Naive thymus-derived CD8-positive, alpha-beta T cell (primary cell): ENCODE measurements around the gene RTRAF. TPM values are rescaled to one million over a fixed set of nuclear protein-coding genes. Genes with fewer than 3 reads are reported as not detected.
A peak's percentile ranks its signal among the peaks of the same experiment; 100 is the strongest.

Experiments
- ATAC-seq, 2 donors: fragments of 150-1000 bp; cut with Tn5 transposase in 1 of 2; sonication (Bioruptor Pico), chemical (Tn5 transposase) in 1 of 2; 1 replicate in 1 of 2; 2 replicates in 1 of 2; pipeline ENCODE4 v1.10.0; 2021; ENCODE audit warnings: mild to moderate bottlenecking in 2 of 2, moderate library complexity in 2 of 2
- POLR2A ChIA-PET: fragments of 350-600 bp; sonication (Branson Sonifier 250); formaldehyde crosslinking; loops from one replicate; lab custom pipeline; 2021; ENCODE audit warnings: antibody characterized with exemption; lab: Charles Lee
- DNase-seq, 10 donors: peaks; one replicate each; pipeline versions ENCODE4 v3.0.0 to v3.0.0-alpha.2; 2020 to 2022
- H3K27ac Mint-ChIP-seq, 10 donors: one replicate each; pipeline ENCODE4 v1.8.0; 2020 to 2022; ENCODE audit warnings: mild to moderate bottlenecking in 10 of 10, mixed read lengths in 10 of 10, moderate library complexity in 4 of 10, inconsistent platforms in 1 of 10
- H3K27me3 Mint-ChIP-seq, 5 donors: one replicate each; pipeline ENCODE4 v1.8.0; 2021 to 2022; ENCODE audit warnings: mixed read lengths in 5 of 5
- H3K36me3 Mint-ChIP-seq, 3 donors: one replicate each; pipeline ENCODE4 v1.8.0; 2020 to 2022; ENCODE audit warnings: mixed read lengths in 3 of 3, mild to moderate bottlenecking in 2 of 3, inconsistent platforms in 1 of 3
- H3K4me1 Mint-ChIP-seq, 4 donors: one replicate each; pipeline ENCODE4 v1.8.0; 2021 to 2022; ENCODE audit warnings: mixed read lengths in 4 of 4
- H3K4me3 Mint-ChIP-seq, 10 donors: one replicate each; pipeline ENCODE4 v1.8.0; 2020 to 2022; ENCODE audit warnings: mild to moderate bottlenecking in 10 of 10, mixed read lengths in 10 of 10, moderate library complexity in 6 of 10, inconsistent platforms in 1 of 10
- H3K9me3 Mint-ChIP-seq, 9 donors: one replicate each; pipeline ENCODE4 v1.8.0; 2020 to 2022; ENCODE audit warnings: mixed read lengths in 9 of 9, mild to moderate bottlenecking in 3 of 9, inconsistent platforms in 1 of 9, moderate library complexity in 1 of 9
- polyA plus RNA-seq, 3 donors: library from polyadenylated mRNA; unstranded; fragments of 300-500 nt; fragmentation: Illumina TruSeq; gene quantifications; one replicate each; pipeline ENCODE4 v1.2.3, GENCODE V29; 2021
- total RNA-seq, 8 experiments: library from RNA in 2 of 8; stranded (reverse) in 2 of 8; gene quantifications; one replicate each; pipeline ENCODE4 v1.2.3 and lab custom pipeline; 2021 to 2026

RTRAF gene
- total and polyA plus RNA-seq, 5 experiments from 2014 or later = 105 to 231 (median 166) TPM

- Mint-ChIP-seq H3K4me3 (no peak overlapping the region), H3K4me1 (peaks cover 16 to 36% (median 23%) of the 10 kb centered on the region in 4 donors), H3K27me3 (no peaks in the 10 kb centered on the region), H3K9me3 (no peaks in the 10 kb centered on the region), H3K36me3 (peaks cover 0 to 46% (median 15%) of the 10 kb centered on the region in 3 donors), H3K27ac (peak overlapping the region in 7 of 10 donors; percentile 21 to 89 (median 38))
- DNase-seq = no peak
- POLR2A ChIA-PET = interaction anchor here (0.7 kb wide), 1 partner anchor 92 kb away, joined by 7 read pairs; no protein-coding TSS in a partner anchor
- no peak for ATAC-seq
These were observed 21.8 kb upstream of the RTRAF start for GRCh38 chr14:51967521-51967920.

- Mint-ChIP-seq H3K9me3 (no peaks in the 10 kb centered on the region), H3K27me3 (no peaks in the 10 kb centered on the region), H3K4me3 (no peak overlapping the region), H3K4me1 (peaks cover 0 to 16% (median 11%) of the 10 kb centered on the region in 4 donors), H3K27ac (peak overlapping the region in 9 of 10 donors; percentile 24 to 87 (median 73)), H3K36me3 (peaks cover 0 to 40% (median 9%) of the 10 kb centered on the region in 3 donors)
- DNase-seq (no peak), ATAC-seq (peak; percentile 37 to 74)
- POLR2A ChIA-PET = interaction anchor here (1.1 kb wide), 1 partner anchor 123 kb away, joined by 4 read pairs; no protein-coding TSS in a partner anchor
These were observed 19.4 kb upstream of the RTRAF start for GRCh38 chr14:51969852-51970540.

GRCh38 chr14:51972566-51972965 lies 16.8 kb upstream of the RTRAF start:
- no peaks in the 10 kb centered on the region for H3K9me3 Mint-ChIP-seq
- peaks cover 0 to 12% (median 9%) of the 10 kb centered on the region in 4 donors for H3K4me1 Mint-ChIP-seq
- H3K27ac Mint-ChIP-seq = peak overlapping the region in 6 of 10 donors; percentile 18 to 88 (median 32)
- POLR2A ChIA-PET = no interaction called here
- DNase-seq (no peak), ATAC-seq (no peak)
- peaks cover 0 to 18% (median 0%) of the 10 kb centered on the region in 3 donors for H3K36me3 Mint-ChIP-seq
- H3K4me3 Mint-ChIP-seq = peak overlapping the region in 1 of 10 donors; percentile 3
- no peaks in the 10 kb centered on the region for H3K27me3 Mint-ChIP-seq

GRCh38 chr14:51977075-51977474 lies 12.3 kb upstream of the RTRAF start:
- H3K27me3 Mint-ChIP-seq = peaks cover 0 to 5% (median 0%) of the 10 kb centered on the region in 5 donors
- no peaks in the 10 kb centered on the region for H3K9me3 Mint-ChIP-seq
- peak overlapping the region in 1 of 10 donors; percentile 14 for H3K27ac Mint-ChIP-seq
- DNase-seq (no peak), ATAC-seq (no peak)
- peaks cover 2 to 15% (median 7%) of the 10 kb centered on the region in 4 donors for H3K4me1 Mint-ChIP-seq
- H3K4me3 Mint-ChIP-seq = no peak overlapping the region
- H3K36me3 Mint-ChIP-seq = no peaks in the 10 kb centered on the region
- POLR2A ChIA-PET = no interaction called here

- Mint-ChIP-seq H3K36me3 (no peaks in the 10 kb centered on the region), H3K4me1 (peaks cover 0 to 9% (median 6%) of the 10 kb centered on the region in 4 donors), H3K4me3 (no peak overlapping the region), H3K9me3 (no peaks in the 10 kb centered on the region), H3K27ac (no peak overlapping the region), H3K27me3 (peaks cover 0 to 5% (median 0%) of the 10 kb centered on the region in 5 donors)
- DNase-seq (no peak), ATAC-seq (no peak)
- POLR2A ChIA-PET = interaction anchor here (0.9 to 1.3 kb wide), 2 partner anchors 104 to 884 kb away, joined by 3 read pairs; partner anchors contain the start of gene TRIM9
These were observed 10.7 kb upstream of the RTRAF start for GRCh38 chr14:51978681-51979085.

- Mint-ChIP-seq H3K27me3 (peaks cover 0 to 5% (median 0%) of the 10 kb centered on the region in 5 donors), H3K27ac (peak overlapping the region in 2 of 10 donors; percentile 24 to 63), H3K36me3 (no peaks in the 10 kb centered on the region), H3K4me1 (peaks cover 0 to 9% (median 6%) of the 10 kb centered on the region in 4 donors), H3K4me3 (no peak overlapping the region), H3K9me3 (no peaks in the 10 kb centered on the region)
- ATAC-seq (peak; percentile 85 to 93), DNase-seq (peak; percentile 61 to 88 (median 77))
- POLR2A ChIA-PET = interaction anchor here (0.9 kb wide), 1 partner anchor 104 kb away, joined by 3 read pairs; no protein-coding TSS in a partner anchor
These were observed 10.1 kb upstream of the RTRAF start for GRCh38 chr14:51979088-51979709.

GRCh38 chr14:51981218-51981854 lies 8.0 kb upstream of the RTRAF start:
- no peaks in the 10 kb centered on the region for H3K36me3 Mint-ChIP-seq
- POLR2A ChIA-PET = interaction anchor here (1.4 kb wide), 1 partner anchor 134 kb away, joined by 3 read pairs; no protein-coding TSS in a partner anchor
- H3K4me1 Mint-ChIP-seq = peaks cover 0 to 9% (median 6%) of the 10 kb centered on the region in 4 donors
- peak overlapping the region in 2 of 10 donors; percentile 10 to 11 for H3K27ac Mint-ChIP-seq
- ATAC-seq (no peak), DNase-seq (no peak)
- H3K9me3 Mint-ChIP-seq = no peaks in the 10 kb centered on the region
- H3K4me3 Mint-ChIP-seq = no peak overlapping the region
- H3K27me3 Mint-ChIP-seq = peaks cover 0 to 5% (median 0%) of the 10 kb centered on the region in 5 donors

- no peak for DNase-seq
- peak overlapping the region; percentile 88 to 99 (median 96) for H3K27ac Mint-ChIP-seq
- ATAC-seq = no peak
- H3K9me3 Mint-ChIP-seq = no peaks in the 10 kb centered on the region
- POLR2A ChIA-PET = interaction anchor here (0.7 kb wide), 1 partner anchor 237 kb away, joined by 4 read pairs; no protein-coding TSS in a partner anchor
- peaks cover 12 to 40% (median 27%) of the 10 kb centered on the region in 4 donors for H3K4me1 Mint-ChIP-seq
- H3K36me3 Mint-ChIP-seq = peaks cover 0 to 18% (median 0%) of the 10 kb centered on the region in 3 donors
- no peaks in the 10 kb centered on the region for H3K27me3 Mint-ChIP-seq
- peak overlapping the region in 8 of 10 donors; percentile 89 to 99 (median 96) for H3K4me3 Mint-ChIP-seq
These were observed 1.1 kb upstream of the RTRAF start for GRCh38 chr14:51988221-51988620.

- Mint-ChIP-seq H3K9me3 (no peaks in the 10 kb centered on the region), H3K4me3 (peak overlapping the region; percentile 89 to 99 (median 98)), H3K27me3 (no peaks in the 10 kb centered on the region), H3K27ac (peak overlapping the region in 9 of 10 donors; percentile 88 to 99 (median 97)), H3K4me1 (peaks cover 17 to 58% (median 46%) of the 10 kb centered on the region in 4 donors), H3K36me3 (peaks cover 0 to 41% (median 5%) of the 10 kb centered on the region in 3 donors)
- POLR2A ChIA-PET = interaction anchor here (0.6 to 1.4 kb wide), 2 partner anchors 144 to 701 kb away, joined by 3 to 4 read pairs; no protein-coding TSS in a partner anchor
- no peak for DNase-seq
- ATAC-seq = no peak
These were observed 1.1 kb downstream of the RTRAF start for GRCh38 chr14:51990488-51990887.

- Mint-ChIP-seq H3K4me1 (peaks cover 18 to 67% (median 54%) of the 10 kb centered on the region in 4 donors), H3K4me3 (peak overlapping the region in 1 of 10 donors; percentile 22), H3K27ac (peak overlapping the region in 4 of 10 donors; percentile 22 to 48 (median 39)), H3K36me3 (peaks cover 0 to 62% (median 5%) of the 10 kb centered on the region in 3 donors), H3K9me3 (no peaks in the 10 kb centered on the region), H3K27me3 (no peaks in the 10 kb centered on the region)
- ATAC-seq = no peak
- POLR2A ChIA-PET = no interaction called here
- no peak for DNase-seq
These were observed 4.1 kb downstream of the RTRAF start for GRCh38 chr14:51993285-51993920.

GRCh38 chr14:51996148-51996746 lies 6.9 kb downstream of the RTRAF start:
- H3K27ac Mint-ChIP-seq = peak overlapping the region in 2 of 10 donors; percentile 32 to 68
- POLR2A ChIA-PET = no interaction called here
- DNase-seq (peak in 4 of 10 donors; percentile 24 to 48 (median 44)), ATAC-seq (peak in 1 of 2 donors; percentile 44)
- peaks cover 0 to 86% (median 8%) of the 10 kb centered on the region in 3 donors for H3K36me3 Mint-ChIP-seq
- H3K4me1 Mint-ChIP-seq = peaks cover 7 to 46% (median 34%) of the 10 kb centered on the region in 4 donors
- H3K4me3 Mint-ChIP-seq = no peak overlapping the region
- no peaks in the 10 kb centered on the region for H3K27me3 Mint-ChIP-seq
- no peaks in the 10 kb centered on the region for H3K9me3 Mint-ChIP-seq
